ENCODE data around the gene TUT1.

GRCh38 chr11:62599069-62599696, 7.9 kb upstream of the TUT1 start:
- TF ChIP-seq CTCF (conservative IDR thresholded peaks at IDR 0.05) = no peak
- no peak for TF ChIP-seq ZFX (IDR thresholded peaks at IDR 0.05)
